Measurements from ENCODE around the gene ULK2. TPM values are rescaled to one million over a fixed set of nuclear protein-coding genes. Genes with fewer than 3 reads are reported as not detected.
A peak's percentile ranks its signal among the peaks of the same experiment; 100 is the strongest.

ULK2 gene
- total and polyA plus RNA-seq, 2 of the 13 experiments (the other 11 are each of a cell fraction or from before 2014, with no cell fraction given): 0.01 TPM; not detected in 1

- TF ChIP-seq ZMAT5 (CRISPR knock-in tag; IDR thresholded peaks at IDR 0.05; ENCODE audit: borderline replicate concordance, low read depth) (no peak), CEBPG (CRISPR knock-in tag; IDR thresholded peaks at IDR 0.05) (peak; percentile 67), TERF1 (CRISPR knock-in tag; IDR thresholded peaks at IDR 0.05) (no peak), ZNF331 (CRISPR knock-in tag; IDR thresholded peaks at IDR 0.05) (no peak), ZBED4 (CRISPR knock-in tag; IDR thresholded peaks at IDR 0.05; ENCODE audit: borderline replicate concordance) (no peak), PLSCR1 (CRISPR knock-in tag; IDR thresholded peaks at IDR 0.05; ENCODE audit: borderline replicate concordance) (no peak), HMG20A (CRISPR knock-in tag; IDR thresholded peaks at IDR 0.05; ENCODE audit: borderline replicate concordance) (no peak), NONO (IDR thresholded peaks at IDR 0.05) (no peak), NONO (CRISPR knock-in tag; conservative IDR thresholded peaks at IDR 0.05) (no peak), E2F2 (CRISPR knock-in tag; IDR thresholded peaks at IDR 0.05; ENCODE audit: borderline replicate concordance) (no peak), SOX5 (CRISPR knock-in tag; IDR thresholded peaks at IDR 0.05; ENCODE audit: borderline replicate concordance) (peak; percentile 52; the same call in 1 of the 2 replicates), KLF12 (CRISPR knock-in tag; IDR thresholded peaks at IDR 0.05; ENCODE audit: borderline replicate concordance) (no peak), BCL6 (CRISPR knock-in tag; IDR thresholded peaks at IDR 0.05) (peak; percentile 79), ZNF335 (CRISPR knock-in tag; IDR thresholded peaks at IDR 0.05) (no peak), FIP1L1 (IDR thresholded peaks at IDR 0.05; ENCODE audit: borderline replicate concordance, insufficient read depth, low read depth, low read length) (no peak), ZEB1 (IDR thresholded peaks at IDR 0.05; ENCODE audit: insufficient replicate concordance, low read depth) (no peak), GATAD1 (CRISPR knock-in tag; IDR thresholded peaks at IDR 0.05) (no peak), HDAC1 (CRISPR knock-in tag; IDR thresholded peaks at IDR 0.05) (no peak), ZNF816 (CRISPR knock-in tag; IDR thresholded peaks at IDR 0.05; ENCODE audit: borderline replicate concordance) (no peak), SOX13 (IDR thresholded peaks at IDR 0.05) (no peak), SOX13 (CRISPR knock-in tag; conservative IDR thresholded peaks at IDR 0.05 in 1 of 2, IDR thresholded peaks at IDR 0.05 in 1 of 2) (peak in 1 of 2 experiments; percentile 52; a peak in 1 of 4 replicates), RFXAP (CRISPR knock-in tag; IDR thresholded peaks at IDR 0.05; ENCODE audit: borderline replicate concordance) (no peak)
Measured at GRCh38 chr17:19781488-19782458, 86.0 kb downstream of the ULK2 start (continued).

Data from HepG2 (cell line).